Measurements from ENCODE around the gene FOXN4.

Gene FOXN4

DNA sequence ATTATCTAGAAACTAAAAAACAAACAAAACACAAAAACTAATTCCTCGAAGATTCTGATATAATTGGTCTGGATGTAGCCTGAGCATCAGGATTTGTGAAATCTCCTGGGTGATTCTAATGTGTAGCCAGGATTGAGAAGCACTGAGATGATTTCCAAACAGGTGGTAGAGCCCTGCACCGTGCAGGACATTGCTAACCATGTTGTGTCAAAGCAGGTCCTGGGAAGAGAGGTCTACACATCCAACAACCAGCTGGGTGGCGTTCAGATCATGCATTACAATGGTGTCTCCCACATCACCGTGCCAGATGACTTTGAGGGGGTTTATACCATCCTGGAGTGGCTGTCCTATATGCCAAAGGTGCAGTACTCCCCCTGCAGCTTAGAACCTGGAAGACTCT lies 56.3 kb downstream of the FOXN4 start:
- CTCF ChIA-PET = interaction anchor here (1.0 to 1.7 kb wide), 3 partner anchors 9 to 133 kb away, joined by 3 to 9 read pairs (median 3); no protein-coding TSS in a partner anchor
- no peak for DNase-seq (ENCODE audit: extremely low spot score)
- POLR2A ChIA-PET = no interaction called here
- TF ChIP-seq, protein P1, sequence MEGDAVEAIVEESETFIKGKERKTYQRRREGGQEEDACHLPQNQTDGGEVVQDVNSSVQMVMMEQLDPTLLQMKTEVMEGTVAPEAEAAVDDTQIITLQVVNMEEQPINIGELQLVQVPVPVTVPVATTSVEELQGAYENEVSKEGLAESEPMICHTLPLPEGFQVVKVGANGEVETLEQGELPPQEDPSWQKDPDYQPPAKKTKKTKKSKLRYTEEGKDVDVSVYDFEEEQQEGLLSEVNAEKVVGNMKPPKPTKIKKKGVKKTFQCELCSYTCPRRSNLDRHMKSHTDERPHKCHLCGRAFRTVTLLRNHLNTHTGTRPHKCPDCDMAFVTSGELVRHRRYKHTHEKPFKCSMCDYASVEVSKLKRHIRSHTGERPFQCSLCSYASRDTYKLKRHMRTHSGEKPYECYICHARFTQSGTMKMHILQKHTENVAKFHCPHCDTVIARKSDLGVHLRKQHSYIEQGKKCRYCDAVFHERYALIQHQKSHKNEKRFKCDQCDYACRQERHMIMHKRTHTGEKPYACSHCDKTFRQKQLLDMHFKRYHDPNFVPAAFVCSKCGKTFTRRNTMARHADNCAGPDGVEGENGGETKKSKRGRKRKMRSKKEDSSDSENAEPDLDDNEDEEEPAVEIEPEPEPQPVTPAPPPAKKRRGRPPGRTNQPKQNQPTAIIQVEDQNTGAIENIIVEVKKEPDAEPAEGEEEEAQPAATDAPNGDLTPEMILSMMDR (IDR thresholded peaks at IDR 0.05; ENCODE audit: control extremely low read depth, extremely low read depth, low read depth, missing control alignments) = no peak

DNA sequence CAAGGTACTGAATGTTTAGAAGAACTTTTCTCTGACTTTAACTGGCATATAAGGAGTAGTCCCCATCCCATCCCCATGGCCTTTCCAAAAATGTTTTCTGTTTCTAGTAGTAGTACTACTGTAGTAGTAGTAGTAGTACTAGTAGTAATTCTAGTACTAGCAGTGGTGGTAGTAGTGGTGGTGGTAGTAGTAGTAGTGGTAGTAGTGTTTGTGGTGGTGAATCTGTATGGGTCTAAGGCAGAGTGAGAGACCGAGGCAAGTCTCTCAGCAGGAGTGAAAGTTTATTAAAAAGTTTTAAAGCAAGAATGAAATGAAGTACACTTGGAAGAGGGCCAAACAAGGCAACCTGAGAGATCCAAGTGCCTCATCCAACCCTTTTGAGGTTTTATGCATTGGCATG lies 58.6 kb downstream of the FOXN4 start:
- no peak for DNase-seq (ENCODE audit: extremely low spot score)
- ChIA-PET POLR2A (no interaction called here), CTCF (no interaction called here)
- TF ChIP-seq, protein P1 (IDR thresholded peaks at IDR 0.05; ENCODE audit: control extremely low read depth, extremely low read depth, low read depth, missing control alignments) = no peak

DNA sequence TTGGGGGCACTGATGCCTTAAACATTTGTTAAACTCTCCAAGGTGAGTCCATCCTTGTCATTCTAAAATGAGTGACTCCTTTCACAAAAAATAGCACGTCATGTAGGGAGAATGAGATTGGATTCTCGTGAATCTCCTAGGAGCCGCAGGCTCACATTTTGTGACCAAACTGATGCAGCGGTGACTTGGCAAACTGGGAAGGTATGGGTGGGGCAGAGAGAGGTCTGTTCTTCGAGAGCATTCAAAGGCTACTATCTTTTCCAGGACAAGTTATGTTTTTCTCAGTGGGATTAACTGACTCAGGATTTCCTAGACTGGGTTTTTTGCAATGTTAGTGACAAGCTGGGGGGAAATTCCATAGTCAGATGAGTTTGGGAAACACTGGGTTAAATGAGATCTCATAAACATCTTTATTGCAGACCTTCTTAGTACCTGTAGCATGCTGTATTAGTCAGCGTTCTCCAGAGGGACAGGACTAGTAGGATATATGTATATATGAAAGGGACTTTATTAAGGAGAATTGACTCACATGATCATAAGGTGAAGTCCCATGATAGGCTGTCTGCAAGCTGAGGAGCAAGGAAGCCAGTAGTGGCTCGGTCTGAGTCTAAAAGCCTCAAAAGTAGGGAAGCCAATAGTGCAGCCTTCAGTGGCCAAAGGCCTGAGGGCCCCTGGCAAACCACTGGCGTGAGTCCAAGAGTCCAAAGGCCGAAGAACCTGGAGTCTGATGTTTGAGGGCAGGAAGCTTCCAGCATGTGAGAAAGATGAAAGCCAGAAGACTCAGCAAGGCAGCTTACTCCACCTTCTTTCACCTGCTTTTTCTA lies 61.0 kb downstream of the FOXN4 start:
- ChIA-PET POLR2A (no interaction called here), CTCF (no interaction called here)
- TF ChIP-seq, protein P1 (IDR thresholded peaks at IDR 0.05; ENCODE audit: control extremely low read depth, extremely low read depth, low read depth, missing control alignments) = no peak
- no peak for DNase-seq (ENCODE audit: extremely low spot score)

GRCh38 chr12:109246221-109246620 lies 62.9 kb downstream of the FOXN4 start:
- no peak for DNase-seq (ENCODE audit: extremely low spot score)
- CTCF ChIA-PET = interaction anchor here (0.9 to 1.6 kb wide), 3 partner anchors 32 to 147 kb away, joined by 3 to 4 read pairs (median 4); no protein-coding TSS in a partner anchor
- TF ChIP-seq, protein P1 (IDR thresholded peaks at IDR 0.05; ENCODE audit: control extremely low read depth, extremely low read depth, low read depth, missing control alignments) = no peak
- POLR2A ChIA-PET = no interaction called here

DNA sequence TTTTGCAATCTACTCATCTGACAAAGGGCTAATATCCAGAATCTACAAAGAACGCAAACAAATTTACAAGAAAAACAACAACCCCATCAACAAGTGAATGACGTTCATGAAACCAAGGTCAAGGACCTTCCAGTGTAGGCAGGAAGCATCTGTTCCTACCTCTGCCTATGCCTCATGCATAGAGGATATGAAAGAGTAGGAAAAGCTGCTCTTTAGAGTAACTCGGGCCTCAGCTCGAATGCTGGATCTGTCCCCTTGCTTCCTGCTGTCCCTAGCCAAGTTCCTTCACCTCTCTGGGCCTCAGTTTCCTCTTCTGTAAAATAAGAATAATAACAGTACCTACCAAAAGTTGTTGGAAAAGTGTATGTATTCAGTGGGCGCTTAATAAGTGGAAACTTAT lies 65.0 kb downstream of the FOXN4 start:
- ChIA-PET CTCF (no interaction called here), POLR2A (no interaction called here)
- DNase-seq (ENCODE audit: extremely low spot score) = no peak

GRCh38 chr12:109241936-109242335 lies 67.1 kb downstream of the FOXN4 start:
- no peak for DNase-seq (ENCODE audit: extremely low spot score)
- POLR2A ChIA-PET = no interaction called here
- CTCF ChIA-PET = no interaction called here
- TF ChIP-seq, protein P1 (IDR thresholded peaks at IDR 0.05; ENCODE audit: control extremely low read depth, extremely low read depth, low read depth, missing control alignments) = no peak

More for the DNA sequence above, 65.0 kb downstream of the FOXN4 start:
- TF ChIP-seq, protein P1 (IDR thresholded peaks at IDR 0.05; ENCODE audit: control extremely low read depth, extremely low read depth, low read depth, missing control alignments) = no peak
